HG02642 (cell line): ENCODE results near the gene SLC5A9.
"Not testable (repeated sequence)": the region's sequence is repeated elsewhere in the genome, so short reads cannot be mapped to it uniquely, and the experiment has no call there.

Experiments
- ATAC-seq: cut with Tn5 transposase; IDR thresholded peaks from one replicate; pipeline ENCODE4 v1.9.1; 2021; ENCODE audit warnings: mild to moderate bottlenecking; ENCODE audit not compliant: unreplicated experiment, poor library complexity

The SLC5A9 gene

GRCh38 chr1:48291421-48291820 lies 68.9 kb downstream of the SLC5A9 start:
- no peak for ATAC-seq

DNA sequence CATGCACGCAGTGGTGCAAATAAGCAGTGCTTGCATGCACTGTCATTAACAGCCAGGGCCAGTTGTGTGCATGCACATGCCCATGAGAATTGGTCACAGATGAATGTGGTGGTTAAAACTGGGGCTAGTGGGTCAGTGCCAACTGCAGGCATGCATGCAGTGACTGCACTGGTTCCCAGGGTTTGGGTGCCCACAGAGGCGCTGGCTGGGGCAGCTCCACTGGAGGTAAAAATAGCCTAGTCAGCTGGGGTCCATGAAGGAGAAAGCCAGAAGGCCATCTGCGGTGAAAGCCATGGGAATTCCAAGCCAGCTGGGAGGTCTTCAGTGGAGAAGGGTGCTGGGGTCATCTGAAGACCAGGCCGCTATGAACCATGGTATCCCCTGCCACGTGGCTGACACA lies 70.2 kb downstream of the SLC5A9 start:
- ATAC-seq: no peak

- ATAC-seq: not testable (repeated sequence)
Measured at GRCh38 chr1:48294094-48294493, 71.6 kb downstream of the SLC5A9 start.

GRCh38 chr1:48294656-48295055 lies 72.1 kb downstream of the SLC5A9 start:
- ATAC-seq: no peak
